K562 (cell line): ENCODE data around the gene ZNF143. TPM values are rescaled to one million over a fixed set of nuclear protein-coding genes. Genes with fewer than 3 reads are reported as not detected.

ENCODE experiments used
- ELF4 ChIP-seq: fragments of 450-650 bp; formaldehyde crosslinking; IDR thresholded peaks from 2 replicates; pipeline ENCODE4 v1.4.0; 2022; ENCODE audit warnings: missing genetic modification characterization
- HNRNPK ChIP-seq: fragments of 200-400 bp; formaldehyde crosslinking; IDR thresholded peaks from one replicate; pipeline ENCODE4 v1.6.1; 2018; ENCODE audit warnings: mild to moderate bottlenecking, low read depth, low read length; ENCODE audit not compliant: poor library complexity, severe bottlenecking
- JUND ChIP-seq, 2 experiments: IDR thresholded peaks; 2 replicates in 1 of 2; 3 replicates in 1 of 2; pipeline ENCODE4 v1.6.1; 2011; ENCODE audit warnings: borderline replicate concordance in 2 of 2, low read depth in 2 of 2, low read length in 2 of 2, improper control_type of control experiment in 1 of 2, missing biosample characterization in 1 of 2, missing genetic modification characterization in 1 of 2, missing genetic modification reagents in 1 of 2
- MCM5 ChIP-seq: fragments of 450-650 bp; IDR thresholded peaks from 2 replicates; pipeline ENCODE4 v1.6.1; 2016; ENCODE audit warnings: low read depth
- MNT ChIP-seq, 2 experiments: fragments of 450-650 bp; conservative IDR thresholded peaks; 2 replicates each; pipeline ENCODE4 v1.6.1; 2017; ENCODE audit warnings: mild to moderate bottlenecking in 2 of 2, moderate library complexity in 2 of 2
- MTA2 ChIP-seq: fragments of 450-650 bp; IDR thresholded peaks from 2 replicates; pipeline ENCODE4 v1.6.1; 2016; ENCODE audit warnings: low read depth
- NR1H2 ChIP-seq: sonication (generic); formaldehyde crosslinking; IDR thresholded peaks from 2 replicates; pipeline ENCODE4 v1.4.0; 2020; ENCODE audit warnings: mild to moderate bottlenecking, missing genetic modification reagents
- PML ChIP-seq: IDR thresholded peaks from 2 replicates; pipeline ENCODE4 v1.6.1; 2012; ENCODE audit warnings: low read length, inconsistent platforms
- RAD21 ChIP-seq, 2 experiments: fragments of 250-450 bp in 1 of 2; fragments of 450-650 bp in 1 of 2; sonication (Bioruptor Pico) in 1 of 2; formaldehyde crosslinking in 1 of 2; IDR thresholded peaks in 1 of 2; conservative IDR thresholded peaks in 1 of 2; 2 replicates each; pipeline versions ENCODE4 v1.4.0 to v1.8.0; 2020 to 2022; ENCODE audit warnings: mild to moderate bottlenecking in 2 of 2, moderate library complexity in 1 of 2
- SMAD1 ChIP-seq: fragments of 150-350 bp; IDR thresholded peaks from 2 replicates; pipeline ENCODE4 v1.6.1; 2014; ENCODE audit warnings: low read length, low read depth; ENCODE audit not compliant: partially characterized antibody
- TAF7 ChIP-seq: fragments of 450-650 bp; IDR thresholded peaks from 2 replicates; pipeline ENCODE4 v1.6.1; 2016; ENCODE audit warnings: missing genetic modification characterization, missing compliant biosample characterization
- TAF9B ChIP-seq: fragments of 450-650 bp; IDR thresholded peaks from 2 replicates; pipeline ENCODE4 v1.6.1; 2018; ENCODE audit warnings: mild to moderate bottlenecking; ENCODE audit not compliant: partially characterized antibody
- ZBTB40 ChIP-seq, 2 experiments: fragments of 450-650 bp in 1 of 2; sonication (generic) in 1 of 2; formaldehyde crosslinking in 1 of 2; IDR thresholded peaks; 2 replicates each; pipeline versions ENCODE4 v1.7.1 to v1.9.0; 2016 to 2022; ENCODE audit warnings: inconsistent platforms in 1 of 2, mild to moderate bottlenecking in 1 of 2, missing genetic modification reagents in 1 of 2
- ZNF253 ChIP-seq: fragments of 250-450 bp; sonication (Bioruptor Pico); conservative IDR thresholded peaks from 2 replicates; pipeline ENCODE4 v1.6.1; 2021; ENCODE audit warnings: mild to moderate bottlenecking
- ZNF408 ChIP-seq: fragments of 250-450 bp; sonication (Bioruptor Pico); IDR thresholded peaks from 2 replicates; pipeline ENCODE4 v1.4.0; 2020; ENCODE audit warnings: low read depth, mild to moderate bottlenecking, moderate library complexity
- ZNF444 ChIP-seq: fragments of 250-450 bp; sonication (Bioruptor Pico); IDR thresholded peaks from 2 replicates; pipeline ENCODE4 v1.4.0; 2020; ENCODE audit warnings: mild to moderate bottlenecking, moderate library complexity
- ZNF57 ChIP-seq: fragments of 450-650 bp; formaldehyde crosslinking; IDR thresholded peaks from 2 replicates; pipeline ENCODE4 v1.4.0; 2020; ENCODE audit warnings: mild to moderate bottlenecking, moderate library complexity
- polyA plus RNA-seq, 8 experiments: library from polyadenylated mRNA; depleted of rRNA in 4 of 8; stranded (reverse) in 5 of 8; unstranded in 3 of 8; fragments of >200 nt; fragmentation: Nextera tagmentation in 2 of 8; fragmentation: Illumina TruSeq in 1 of 8; extraction: Ambion mirVana in 2 of 8; extraction: Trizol in 1 of 8; gene quantifications; 2 replicates each; pipeline versions ENCODE4 v1.2.1 to v1.2.3, GENCODE V29; 2011 to 2014; ENCODE audit warnings: inconsistent platforms in 1 of 8, missing spikeins in 1 of 8
- total RNA-seq, 7 experiments: library from RNA; depleted of rRNA in 6 of 7; stranded (reverse); fragments of >200 nt in 6 of 7; fragmentation: Illumina TruSeq in 2 of 7; extraction: Trizol in 2 of 7; gene quantifications; 2 replicates each; pipeline versions ENCODE4 v1.2.1 to v1.2.3, GENCODE V29; 2011 to 2021; ENCODE audit warnings: low replicate concordance in 1 of 7

Gene ZNF143
- total and polyA plus RNA-seq, 9 of the 15 experiments (the other 6 are each of a cell fraction or from before 2014, with no cell fraction given): 18.4 to 58.5 (median 27.1) TPM

- TF ChIP-seq NR1H2: no peak
- TF ChIP-seq HNRNPK: no peak
- no peak for TF ChIP-seq MTA2
- peak; percentile 74; the same call in 1 of the 2 replicates for TF ChIP-seq PML
- peak; percentile 94 for TF ChIP-seq ZBTB40 (IDR thresholded peaks at IDR 0.05)
- no peak for TF ChIP-seq ZBTB40 (CRISPR knock-in tag; IDR thresholded peaks at IDR 0.05)
- TF ChIP-seq ZNF444 (CRISPR knock-in tag): no peak
- peak; percentile 83; the same call in 1 of the 2 replicates for TF ChIP-seq TAF7 (tag)
- no peak for TF ChIP-seq ZNF408 (CRISPR knock-in tag)
- TF ChIP-seq SMAD1: peak; percentile 93
- peak; percentile 74 to 75; a peak in 2 of 4 replicates for TF ChIP-seq MNT (conservative IDR thresholded peaks at IDR 0.05)
- TF ChIP-seq TAF9B: peak; percentile 86
- no peak for TF ChIP-seq ELF4
- no peak for TF ChIP-seq ZNF57
- TF ChIP-seq JUND (IDR thresholded peaks at IDR 0.05; ENCODE audit: borderline replicate concordance, low read depth, low read length): peak; percentile 58
- peak; percentile 62; the same call in 2 of the 3 replicates for TF ChIP-seq JUND (tag; IDR thresholded peaks at IDR 0.05; ENCODE audit: borderline replicate concordance, low read depth, low read length)
- no peak for TF ChIP-seq ZNF253 (CRISPR knock-in tag)
- TF ChIP-seq MCM5: no peak
- TF ChIP-seq RAD21 (CRISPR knock-in tag; conservative IDR thresholded peaks at IDR 0.05 in 1 of 2, IDR thresholded peaks at IDR 0.05 in 1 of 2): no peak
Measured at GRCh38 chr11:9460322-9461062, at the start of gene ZNF143 (continued).
